ENCODE measurements around the gene PRPSAP1.
"Not testable (repeated sequence)": the region's sequence is repeated elsewhere in the genome, so short reads cannot be mapped to it uniquely, and the experiment has no call there.

DNA sequence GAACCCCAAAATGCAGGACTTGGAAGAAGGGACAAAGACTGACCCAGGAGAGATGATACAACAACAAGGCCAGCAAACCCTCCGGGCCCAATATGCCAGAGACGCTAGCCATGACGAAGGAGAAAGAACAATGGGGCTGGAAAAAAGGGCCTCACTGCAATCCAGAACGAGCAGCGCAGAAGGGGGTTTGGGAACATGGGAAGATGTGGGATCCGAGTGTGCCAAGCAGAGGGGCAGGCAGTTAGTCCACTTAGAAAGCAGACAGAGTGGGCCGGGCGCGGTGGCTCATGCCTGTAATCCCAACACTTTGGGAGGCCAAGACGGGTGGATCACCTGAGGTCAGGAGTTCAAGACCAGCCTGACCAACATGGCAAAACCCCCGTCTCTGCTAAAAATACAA is 6.8 kb downstream of the PRPSAP1 start:
- TF ChIP-seq, protein P1, sequence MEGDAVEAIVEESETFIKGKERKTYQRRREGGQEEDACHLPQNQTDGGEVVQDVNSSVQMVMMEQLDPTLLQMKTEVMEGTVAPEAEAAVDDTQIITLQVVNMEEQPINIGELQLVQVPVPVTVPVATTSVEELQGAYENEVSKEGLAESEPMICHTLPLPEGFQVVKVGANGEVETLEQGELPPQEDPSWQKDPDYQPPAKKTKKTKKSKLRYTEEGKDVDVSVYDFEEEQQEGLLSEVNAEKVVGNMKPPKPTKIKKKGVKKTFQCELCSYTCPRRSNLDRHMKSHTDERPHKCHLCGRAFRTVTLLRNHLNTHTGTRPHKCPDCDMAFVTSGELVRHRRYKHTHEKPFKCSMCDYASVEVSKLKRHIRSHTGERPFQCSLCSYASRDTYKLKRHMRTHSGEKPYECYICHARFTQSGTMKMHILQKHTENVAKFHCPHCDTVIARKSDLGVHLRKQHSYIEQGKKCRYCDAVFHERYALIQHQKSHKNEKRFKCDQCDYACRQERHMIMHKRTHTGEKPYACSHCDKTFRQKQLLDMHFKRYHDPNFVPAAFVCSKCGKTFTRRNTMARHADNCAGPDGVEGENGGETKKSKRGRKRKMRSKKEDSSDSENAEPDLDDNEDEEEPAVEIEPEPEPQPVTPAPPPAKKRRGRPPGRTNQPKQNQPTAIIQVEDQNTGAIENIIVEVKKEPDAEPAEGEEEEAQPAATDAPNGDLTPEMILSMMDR (conservative IDR thresholded peaks at IDR 0.05; ENCODE audit: low read depth, low read length): not testable (repeated sequence)
- TF ChIP-seq EZH2 (IDR thresholded peaks at IDR 0.05; ENCODE audit: borderline replicate concordance, low read depth, low read length, poor library complexity, severe bottlenecking): not testable (repeated sequence)
